H54 (cell line): ENCODE data around the gene AGAP2.
"Not testable (repeated sequence)": the region's sequence is repeated elsewhere in the genome, so short reads cannot be mapped to it uniquely, and the experiment has no call there.

Experiments
- DNase-seq: peaks from one replicate; pipeline ENCODE4 v3.0.0; 2011; ENCODE audit warnings: low spot score, mixed read lengths; ENCODE audit not compliant: insufficient read length
- FAIRE-seq: peaks from 3 replicates; lab custom pipeline; 2011; peaks lifted over from hg19 to GRCh38; lab: Jason Lieb, UNC
- POLR2A ChIP-seq: IDR thresholded peaks from 2 replicates; pipeline ENCODE4 v1.6.1; 2011; ENCODE audit warnings: low read depth, mild to moderate bottlenecking, low read length

AGAP2 gene

GRCh38 chr12:57730336-57731067 is 8.0 kb downstream of the AGAP2 start:
- no peak for FAIRE-seq
- no peak for DNase-seq
- TF ChIP-seq POLR2A: no peak

DNA sequence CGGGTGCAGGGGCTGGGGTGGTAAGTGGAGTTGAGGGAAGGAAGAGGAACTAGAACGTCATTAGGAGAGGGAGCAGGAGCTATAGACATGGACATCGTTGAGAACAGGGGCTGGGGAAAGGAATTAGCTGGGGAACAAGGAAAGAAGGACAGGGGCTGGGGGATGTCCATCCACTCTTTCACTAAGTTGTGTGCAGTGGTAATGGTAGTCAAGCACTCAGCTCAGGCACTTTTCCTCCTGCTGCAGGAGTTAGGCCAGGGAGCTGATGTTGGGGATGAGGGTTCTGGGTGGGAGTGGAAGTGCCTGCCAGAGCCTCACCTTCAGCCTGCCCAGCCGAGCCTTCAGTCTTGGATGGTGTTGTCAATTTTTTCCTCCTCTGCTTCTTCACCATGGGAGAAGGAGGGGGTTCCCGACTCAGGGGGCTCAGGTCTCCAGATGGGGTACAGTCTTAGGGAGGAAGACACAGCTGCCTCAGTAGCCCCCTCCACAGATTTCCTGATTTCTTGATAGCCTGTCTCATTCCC is 9.2 kb downstream of the AGAP2 start:
- no peak for TF ChIP-seq POLR2A
- FAIRE-seq (no peak), DNase-seq (no peak)

DNA sequence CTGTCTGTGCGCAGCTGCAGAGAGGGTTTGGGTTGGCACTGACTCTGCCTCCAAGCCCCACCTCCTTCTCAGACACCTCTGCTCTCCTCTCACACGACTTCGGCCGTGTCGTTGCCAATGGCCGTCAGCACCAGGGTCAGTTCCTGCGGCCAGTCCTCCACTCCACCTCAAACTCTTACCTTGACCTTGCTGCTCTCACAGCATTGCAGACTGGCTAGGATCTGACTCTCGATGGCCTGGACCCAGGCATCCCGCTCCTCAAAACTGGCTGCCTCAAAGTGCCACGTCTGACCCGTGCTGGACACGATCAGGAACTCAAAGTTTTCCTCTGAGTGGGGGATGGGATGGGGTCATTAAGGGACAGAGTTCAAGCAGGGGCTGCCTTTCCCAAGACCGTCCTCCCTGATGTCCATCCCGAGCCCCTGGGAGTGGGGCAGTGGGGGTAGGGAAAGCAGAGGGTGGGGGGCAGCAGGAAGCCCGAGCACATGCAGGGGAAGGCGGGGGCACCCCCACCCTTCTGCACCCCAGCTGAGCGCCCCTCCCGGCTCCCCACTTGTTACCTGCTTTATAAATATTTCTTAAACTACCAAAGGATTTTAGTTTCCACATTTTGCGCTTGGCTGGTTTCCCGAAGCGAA is 10.7 kb downstream of the AGAP2 start:
- TF ChIP-seq POLR2A: no peak
- FAIRE-seq (no peak), DNase-seq (no peak)

- no peak for FAIRE-seq
- DNase-seq: no peak
- TF ChIP-seq POLR2A: no peak
Measured at GRCh38 chr12:57726884-57727757, 11.4 kb downstream of the AGAP2 start.

DNA sequence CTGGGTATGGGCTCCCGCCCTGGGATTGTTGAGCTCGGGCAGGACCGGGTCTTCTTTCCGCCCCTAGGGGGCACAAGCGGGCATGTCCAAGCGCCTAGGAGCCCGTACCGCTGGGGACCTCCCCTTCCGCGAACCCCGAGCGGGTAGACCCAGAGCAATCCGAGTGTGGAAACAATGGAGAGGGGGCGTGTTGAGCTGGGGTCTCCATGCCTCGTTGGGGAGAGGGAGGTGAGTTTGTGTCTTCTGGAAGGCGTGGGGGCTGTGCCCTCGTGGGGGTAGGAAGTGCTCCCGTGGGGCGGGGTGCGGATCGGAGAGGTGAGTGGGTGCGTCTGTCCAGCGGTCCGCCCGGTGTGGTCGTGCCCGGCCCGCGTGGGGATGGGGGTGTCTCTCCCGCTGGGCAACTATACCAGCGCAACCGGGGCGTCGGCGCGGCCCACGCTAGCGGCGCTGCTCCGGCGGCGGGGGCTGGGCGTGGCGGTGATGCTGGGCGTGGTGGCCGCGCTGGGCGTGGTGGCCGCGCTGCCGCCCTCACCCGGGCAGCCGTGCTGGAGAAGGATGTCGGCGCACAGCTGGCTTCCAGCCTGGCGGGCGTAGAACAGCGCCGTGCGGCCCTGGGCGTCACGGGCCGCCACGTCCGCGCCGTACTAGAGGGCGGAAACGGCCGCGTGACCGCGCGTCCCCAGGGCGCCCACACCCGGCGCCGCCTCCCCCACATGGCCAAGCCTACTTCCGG is 12.2 kb downstream of the AGAP2 start:
- no peak for FAIRE-seq
- DNase-seq: peak; percentile 97
- TF ChIP-seq POLR2A: peak; percentile 65; the same call in 1 of the 2 replicates

GRCh38 chr12:57725851-57726150 is 12.7 kb downstream of the AGAP2 start:
- FAIRE-seq (no peak), DNase-seq (no peak)
- TF ChIP-seq POLR2A: no peak

- no peak for DNase-seq
- no peak for TF ChIP-seq POLR2A
- FAIRE-seq: no peak
Measured at GRCh38 chr12:57724936-57725740, 13.4 kb downstream of the AGAP2 start.

DNA sequence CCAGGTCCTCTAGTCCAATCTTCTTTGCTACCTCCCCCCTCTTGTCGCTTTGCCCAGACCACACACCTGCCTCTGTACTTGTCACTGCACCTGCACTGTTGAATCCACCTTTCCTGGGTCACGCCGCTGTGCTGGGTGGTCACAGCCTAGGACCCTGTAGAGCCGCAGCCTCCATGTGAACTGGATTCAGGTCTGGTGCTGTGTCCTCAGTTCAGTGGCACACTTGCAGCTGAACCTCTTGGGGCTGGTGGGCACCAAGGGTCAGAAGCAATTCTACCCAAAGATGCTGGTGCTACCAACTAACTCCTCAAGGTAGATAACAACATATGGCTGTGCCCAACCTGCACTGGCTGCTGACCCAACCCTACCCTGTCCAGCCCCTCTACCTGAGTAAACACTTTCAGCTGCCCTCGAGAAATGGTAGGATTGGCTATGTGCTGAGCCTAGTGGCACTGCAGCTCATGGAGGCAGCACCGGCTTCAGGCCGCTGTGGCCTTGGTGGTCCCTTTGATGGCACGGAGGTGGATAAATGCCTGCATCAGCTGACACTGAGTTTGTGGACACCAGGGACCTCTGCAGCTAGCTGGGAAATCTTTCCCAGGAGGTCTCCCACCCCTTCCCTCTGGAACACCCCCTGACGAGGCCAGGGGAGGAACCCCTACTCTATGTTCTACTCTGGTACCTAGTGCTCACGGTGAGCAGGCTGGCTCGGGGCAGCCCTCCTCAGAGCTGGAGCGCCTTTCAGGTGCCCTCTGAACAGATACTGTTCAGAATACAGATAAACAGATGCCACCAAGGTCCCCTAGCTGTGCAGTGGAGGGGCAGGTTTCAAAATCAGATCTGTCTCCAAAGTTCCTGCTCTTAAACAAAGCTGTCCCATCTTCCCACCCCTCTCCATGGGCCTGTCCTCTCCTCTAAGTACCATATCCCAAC is 14.3 kb downstream of the AGAP2 start:
- TF ChIP-seq POLR2A: no peak
- FAIRE-seq (no peak), DNase-seq (no peak)

DNA sequence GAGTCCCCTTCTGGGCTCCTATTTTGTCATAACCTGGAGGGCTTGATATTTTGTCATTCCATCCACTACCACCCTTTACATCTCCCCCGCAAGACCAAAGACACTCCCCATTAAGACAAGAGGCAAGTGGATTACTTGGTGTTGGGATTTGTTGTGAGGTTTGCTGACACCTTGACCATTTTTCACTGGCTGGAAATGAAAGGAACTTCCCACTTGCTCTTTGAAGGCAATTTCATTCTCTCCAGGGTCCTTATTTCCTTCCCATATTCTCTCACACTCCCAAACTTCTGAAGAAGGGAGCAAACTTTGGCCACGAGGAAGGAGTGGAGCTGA is 14.9 kb downstream of the AGAP2 start:
- DNase-seq: no peak
- TF ChIP-seq POLR2A: no peak
- FAIRE-seq: no peak

DNA sequence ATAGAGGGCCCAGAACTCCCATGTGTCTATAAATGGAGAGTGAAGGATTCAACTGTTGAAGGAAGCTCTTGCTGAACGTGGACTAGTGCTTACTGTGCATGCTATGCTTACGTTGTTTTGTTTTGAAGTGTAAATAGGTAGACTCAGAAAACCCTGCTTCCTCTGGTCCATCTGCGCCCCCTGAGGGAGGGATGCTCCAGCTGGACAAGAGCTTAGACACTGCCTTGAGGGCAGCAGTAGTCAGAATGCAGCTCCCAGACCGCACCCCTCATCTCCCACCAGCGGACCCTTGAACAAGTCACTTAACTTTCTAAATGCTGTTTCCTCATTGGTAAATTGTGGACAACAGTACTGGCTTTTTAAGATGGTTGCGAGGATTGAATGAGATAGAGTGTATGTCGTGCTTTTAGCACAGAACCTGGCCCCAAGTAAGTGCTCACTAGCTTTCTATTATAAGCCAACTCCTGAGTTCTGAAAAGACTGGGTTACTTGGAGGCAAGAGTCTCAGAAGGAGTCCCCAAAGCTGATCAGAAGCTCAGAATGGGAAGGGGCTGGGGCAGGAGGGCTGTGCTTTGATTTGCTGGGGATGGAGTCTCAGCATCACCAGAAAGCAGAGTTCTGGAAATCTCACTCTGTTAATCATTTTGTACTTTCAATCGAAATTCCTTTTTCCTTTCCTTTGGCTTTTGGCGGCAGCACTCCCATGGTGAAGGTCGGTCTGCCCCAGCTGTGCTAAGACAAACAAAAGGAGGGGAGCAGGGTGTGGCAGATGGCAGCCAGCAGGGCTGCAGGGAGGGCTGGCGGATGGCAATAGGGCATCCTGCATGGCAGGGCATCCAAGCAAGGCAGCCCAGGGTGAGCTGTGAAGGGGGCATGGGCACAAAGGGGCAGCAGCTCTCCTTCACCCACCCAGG is 15.6 kb downstream of the AGAP2 start:
- DNase-seq: no peak
- TF ChIP-seq POLR2A: no peak
- FAIRE-seq: no peak

DNA sequence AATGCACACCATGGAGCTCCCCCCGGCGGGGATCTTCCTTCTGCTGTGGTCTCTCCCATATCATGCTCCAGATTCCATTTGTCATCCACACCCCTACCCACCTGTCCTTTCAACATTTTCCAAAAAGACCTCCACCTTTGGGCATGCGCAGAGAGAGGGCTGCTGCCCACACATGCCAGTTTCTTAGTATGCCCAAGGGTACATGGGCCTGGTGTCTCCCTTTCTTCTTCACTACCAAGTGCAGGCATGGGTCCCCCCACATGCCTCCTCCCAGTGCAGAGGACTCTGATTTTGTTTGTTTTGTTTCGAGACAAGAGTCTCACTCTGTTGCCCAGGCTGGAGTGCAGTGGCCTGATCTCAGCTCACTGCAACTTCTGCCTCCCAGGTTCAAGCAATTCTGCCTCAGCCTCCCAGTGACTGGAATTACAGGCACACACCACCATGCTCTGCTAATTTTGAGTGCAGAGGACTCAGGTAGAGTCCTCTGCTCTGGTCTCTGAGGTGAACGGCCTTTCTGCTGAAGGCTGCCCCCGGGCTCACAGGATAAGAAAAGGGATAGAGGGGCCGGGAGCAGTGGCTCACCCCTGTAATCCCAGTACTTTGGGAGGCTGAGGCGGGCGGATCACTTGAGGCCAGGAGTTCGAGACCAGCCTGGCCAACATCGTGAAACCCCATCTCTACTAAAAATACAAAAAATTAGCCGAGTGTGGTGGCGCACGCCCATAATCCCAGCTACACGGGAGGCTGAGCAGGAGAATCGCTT is 16.5 kb downstream of the AGAP2 start:
- DNase-seq, FAIRE-seq: not testable (repeated sequence)
